CD4-positive, alpha-beta T cell treated with Interleukin-2 at 100 ng/mL for 4 hours (primary cell): Measurements from ENCODE around the gene ATXN7L1.

Experiments
- DNase-seq: peaks from one replicate; pipeline ENCODE4 v3.0.0-alpha.2; 2020; ENCODE audit warnings: low spot score

ATXN7L1 gene

GRCh38 chr7:105648561-105649401 lies 227.6 kb downstream of the ATXN7L1 start:
- no peak for DNase-seq

GRCh38 chr7:105647591-105647990 lies 228.8 kb downstream of the ATXN7L1 start:
- DNase-seq, result no peak

GRCh38 chr7:105644937-105645336 lies 231.5 kb downstream of the ATXN7L1 start:
- DNase-seq, result no peak

DNA sequence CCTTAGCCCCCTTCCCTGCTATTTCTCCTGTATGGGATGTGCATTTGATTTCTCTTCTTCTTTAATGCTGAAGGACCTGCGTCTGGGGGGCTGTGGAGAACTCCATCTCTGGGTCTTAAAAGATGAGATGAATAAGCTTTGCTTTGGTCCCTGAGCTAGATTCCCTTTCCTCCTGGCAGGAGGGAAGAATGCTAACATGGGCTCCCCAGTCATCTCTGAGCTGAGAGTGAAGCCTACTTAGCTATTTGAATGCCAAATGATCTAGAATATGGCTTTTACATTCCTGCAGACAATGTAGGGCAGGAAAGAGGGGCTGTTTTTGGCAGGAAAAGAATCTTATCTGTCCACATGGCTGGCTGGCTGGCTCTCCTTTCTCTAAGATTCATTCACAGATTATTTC lies 232.5 kb downstream of the ATXN7L1 start:
- DNase-seq, result no peak

GRCh38 chr7:105643384-105643783 lies 233.0 kb downstream of the ATXN7L1 start:
- DNase-seq, result no peak

- DNase-seq, result no peak
These were observed 234.1 kb downstream of the ATXN7L1 start for GRCh38 chr7:105642264-105642663.

GRCh38 chr7:105640956-105641810 lies 235.2 kb downstream of the ATXN7L1 start:
- DNase-seq, result no peak

- DNase-seq, result no peak
These were observed 236.5 kb downstream of the ATXN7L1 start for GRCh38 chr7:105639667-105640493.

GRCh38 chr7:105638902-105639495 lies 237.4 kb downstream of the ATXN7L1 start:
- DNase-seq, result no peak

DNA sequence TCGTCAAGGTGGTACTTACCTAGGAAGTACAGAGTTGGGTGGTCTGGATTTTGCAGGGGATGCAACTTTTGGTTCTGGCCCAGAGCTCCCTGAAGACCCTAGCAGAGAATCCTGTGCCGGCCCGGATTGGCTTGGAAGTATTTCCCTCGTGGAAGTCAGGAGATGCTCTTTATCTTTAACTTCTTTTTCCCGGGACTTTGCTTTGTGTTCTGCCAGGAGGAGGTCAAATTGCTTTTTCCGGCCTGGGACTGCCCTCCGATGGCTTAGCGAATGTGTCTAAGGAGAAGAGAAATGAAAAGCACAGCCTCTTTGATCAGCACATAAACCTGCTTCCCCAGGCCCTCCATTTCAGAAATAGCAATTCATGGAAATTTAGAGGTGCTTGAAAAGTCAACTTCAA lies 238.1 kb downstream of the ATXN7L1 start:
- DNase-seq, result no peak

DNA sequence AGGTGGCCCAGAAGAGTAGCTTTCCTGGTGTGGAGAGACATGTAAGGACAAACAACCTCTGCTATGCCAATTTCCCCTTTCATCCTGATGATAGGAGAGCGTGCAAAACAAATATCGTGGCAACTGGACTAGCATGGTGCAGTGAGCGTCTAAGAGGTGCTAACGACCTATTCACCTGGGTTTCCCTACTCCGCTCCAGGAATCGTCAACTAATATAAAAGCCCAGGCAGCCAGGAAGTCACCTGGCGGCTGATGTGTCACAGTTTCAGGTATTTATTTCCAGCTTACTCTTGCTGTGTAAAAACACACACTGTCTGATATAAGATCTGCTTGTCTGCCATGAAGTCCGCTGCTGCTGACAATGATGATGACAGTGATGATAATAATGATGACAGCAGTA lies 238.6 kb downstream of the ATXN7L1 start:
- DNase-seq, result no peak

- no peak for DNase-seq
These were observed 239.4 kb downstream of the ATXN7L1 start for GRCh38 chr7:105636982-105637381.

- DNase-seq, result no peak
These were observed 241.2 kb downstream of the ATXN7L1 start for GRCh38 chr7:105635197-105635596.

DNA sequence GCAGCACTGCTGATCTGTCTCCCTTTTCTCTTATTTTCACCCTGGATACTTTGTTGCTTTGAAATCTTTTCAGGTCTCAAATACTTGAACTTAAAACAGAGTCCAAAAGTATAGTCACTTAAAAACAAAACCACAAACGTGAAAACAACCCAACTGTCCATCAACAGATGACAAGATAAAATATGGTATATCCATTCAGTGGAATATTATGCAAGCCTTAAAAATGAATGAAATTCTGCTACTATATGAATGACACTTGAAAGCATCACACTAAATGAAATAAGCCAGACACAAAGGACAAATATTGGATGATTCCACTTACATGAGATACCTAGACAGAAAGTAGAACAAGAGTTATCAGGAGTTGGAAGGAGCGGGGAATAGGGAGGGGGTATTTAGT lies 250.4 kb downstream of the ATXN7L1 start:
- no peak for DNase-seq

GRCh38 chr7:105623906-105624305 lies 252.5 kb downstream of the ATXN7L1 start:
- DNase-seq, result no peak

- DNase-seq, result no peak
These were observed 253.0 kb downstream of the ATXN7L1 start for GRCh38 chr7:105623378-105623777.

DNA sequence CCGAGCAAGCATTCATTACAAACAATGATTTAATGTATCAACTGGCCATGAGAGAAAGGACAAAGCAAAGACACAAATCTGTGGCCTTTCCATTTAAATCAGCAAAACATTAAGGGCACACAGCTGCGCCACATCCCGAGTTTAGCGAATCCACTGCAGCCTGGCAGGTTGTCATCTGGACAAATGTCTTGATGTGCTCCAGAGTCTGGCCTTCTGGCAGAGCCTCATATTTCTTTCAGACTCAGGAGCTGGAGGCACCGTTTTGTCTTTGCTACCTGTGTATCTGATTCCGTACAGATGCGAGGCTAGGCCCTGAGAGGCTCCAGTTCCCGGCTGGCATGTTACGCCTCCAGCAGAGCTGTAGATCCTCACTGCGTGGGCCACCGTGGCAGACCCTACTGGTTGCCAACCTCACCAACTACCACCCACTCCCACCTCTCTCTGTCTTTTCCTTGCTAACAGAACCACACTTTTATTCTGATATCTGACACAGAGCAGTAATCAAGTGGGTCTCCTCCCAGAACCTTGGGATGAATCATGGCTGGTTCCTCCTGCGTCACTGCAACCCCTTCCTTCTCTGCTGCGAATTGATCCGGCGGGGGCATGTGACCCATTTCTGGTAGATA lies 254.2 kb downstream of the ATXN7L1 start:
- DNase-seq, result no peak

GRCh38 chr7:105621617-105622016 lies 254.8 kb downstream of the ATXN7L1 start:
- no peak for DNase-seq

DNA sequence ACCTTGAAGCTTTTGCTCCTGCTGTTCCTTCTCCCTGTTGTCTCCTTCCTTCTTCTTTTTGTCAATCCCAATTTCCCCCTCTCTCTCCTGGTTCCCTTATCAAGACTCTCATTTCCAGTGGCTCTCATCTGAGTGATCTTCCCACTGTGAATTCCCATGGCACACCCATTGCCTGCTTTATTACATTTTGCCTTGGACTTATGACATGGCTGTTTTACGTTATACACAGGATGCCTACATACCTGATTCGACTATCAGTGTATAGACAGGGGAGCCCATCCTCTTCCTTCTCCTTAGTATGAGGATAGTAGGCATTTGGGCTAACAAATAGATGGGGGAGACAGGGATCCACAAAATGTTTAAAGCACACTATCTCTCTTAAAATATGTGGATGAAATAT lies 255.2 kb downstream of the ATXN7L1 start:
- DNase-seq, result no peak

DNA sequence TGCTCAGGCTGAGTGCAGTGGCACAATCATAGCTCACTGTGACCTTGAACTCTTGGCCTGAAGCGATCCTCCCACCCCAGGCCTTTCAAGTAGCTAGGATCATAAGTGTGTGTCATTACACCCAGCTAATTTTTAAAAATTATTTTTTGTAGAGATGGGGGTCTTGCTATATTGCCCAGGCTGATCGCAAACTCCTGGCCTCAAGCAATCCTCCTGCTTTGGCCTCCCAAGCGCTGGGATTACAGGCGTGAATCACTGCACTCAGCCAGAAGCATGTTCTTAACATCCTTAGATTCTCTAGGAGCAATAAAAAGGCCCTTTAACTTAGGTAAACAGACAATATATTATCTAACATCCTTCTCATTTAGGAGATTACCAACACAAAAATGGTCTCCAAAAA lies 256.8 kb downstream of the ATXN7L1 start:
- DNase-seq, result no peak

DNA sequence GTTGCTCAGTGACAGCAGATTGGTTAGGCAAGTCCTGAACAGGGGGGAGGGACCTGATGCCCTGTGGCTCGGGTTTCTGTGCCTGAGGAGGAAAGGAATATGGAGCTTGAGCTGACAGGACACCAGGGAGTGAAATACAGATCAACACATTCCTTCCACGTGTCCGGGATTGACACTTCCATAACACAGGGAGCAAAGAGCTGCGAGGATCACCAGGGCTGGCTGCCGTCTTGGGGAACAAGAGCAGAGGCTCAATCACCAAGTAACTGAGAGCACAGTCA lies 258.4 kb downstream of the ATXN7L1 start:
- DNase-seq, result no peak
